GM12865 (cell line): ENCODE measurements around the gene DPAGT1.

Source experiments
- DNase-seq: peaks from one replicate; pipeline ENCODE4 v3.0.0; 2010; ENCODE audit warnings: low read depth
- H3K4me3 ChIP-seq: 2 replicates; pipeline ENCODE4 v1.5.1; 2011; ENCODE audit warnings: mild to moderate bottlenecking, low read depth, low read length, control low read depth
- TF ChIP-seq, protein P1 (sequence below): IDR thresholded peaks from 2 replicates; pipeline ENCODE4 v1.5.1; 2011; ENCODE audit warnings: low read length, control low read depth, low read depth, inconsistent platforms; ENCODE audit not compliant: insufficient read depth; ENCODE audit errors: missing control alignments

The DPAGT1 gene

DNA sequence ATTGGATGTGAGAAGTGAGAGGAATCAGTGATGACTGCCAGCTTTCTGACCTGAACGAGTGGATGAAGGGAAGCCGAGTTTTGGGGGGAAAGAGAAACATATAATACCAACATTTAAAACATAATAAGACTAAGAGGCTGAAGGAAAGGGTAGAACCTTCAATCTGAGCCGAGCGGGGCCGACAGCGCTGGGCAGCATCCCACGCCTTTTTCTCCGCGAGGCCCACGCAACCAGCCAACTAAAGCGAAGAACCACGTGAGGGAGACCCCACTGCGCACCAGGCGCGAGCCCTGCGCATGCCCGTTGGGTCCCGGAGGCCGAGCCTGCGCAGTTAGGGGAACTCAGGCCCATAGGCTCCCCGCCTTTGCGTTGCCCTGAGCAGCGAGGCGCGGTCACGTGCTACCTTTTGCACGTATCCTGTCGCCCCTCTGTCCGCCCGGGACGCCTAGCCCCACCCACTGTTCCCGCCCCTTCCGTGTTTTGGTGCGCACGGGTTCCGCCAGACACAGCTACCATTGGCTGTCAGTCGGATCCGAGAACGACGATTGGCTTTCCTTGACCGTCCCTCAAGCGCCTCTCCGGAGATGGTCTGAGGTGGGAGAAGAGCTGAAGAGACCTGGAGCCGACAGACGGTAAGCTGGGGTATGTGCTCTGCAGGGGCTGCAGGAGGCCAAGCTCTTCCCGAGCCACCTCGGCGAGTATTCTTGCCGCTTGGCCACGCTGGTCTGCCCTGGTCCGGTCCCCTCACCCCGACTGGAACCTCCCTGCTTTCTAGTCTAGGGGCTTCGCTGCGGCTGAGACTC, 19.6 kb upstream of the DPAGT1 start, which contains the start of gene HINFP:
Gene HINFP, plus strand, starts transcription at position 573 of the 803 bp plus-strand sequence. CDS start 5,365 bp downstream, outside the sequence.
- H3K4me3 ChIP-seq: peak within 1 kb of the TSS; percentile 96
- TF ChIP-seq, protein P1, sequence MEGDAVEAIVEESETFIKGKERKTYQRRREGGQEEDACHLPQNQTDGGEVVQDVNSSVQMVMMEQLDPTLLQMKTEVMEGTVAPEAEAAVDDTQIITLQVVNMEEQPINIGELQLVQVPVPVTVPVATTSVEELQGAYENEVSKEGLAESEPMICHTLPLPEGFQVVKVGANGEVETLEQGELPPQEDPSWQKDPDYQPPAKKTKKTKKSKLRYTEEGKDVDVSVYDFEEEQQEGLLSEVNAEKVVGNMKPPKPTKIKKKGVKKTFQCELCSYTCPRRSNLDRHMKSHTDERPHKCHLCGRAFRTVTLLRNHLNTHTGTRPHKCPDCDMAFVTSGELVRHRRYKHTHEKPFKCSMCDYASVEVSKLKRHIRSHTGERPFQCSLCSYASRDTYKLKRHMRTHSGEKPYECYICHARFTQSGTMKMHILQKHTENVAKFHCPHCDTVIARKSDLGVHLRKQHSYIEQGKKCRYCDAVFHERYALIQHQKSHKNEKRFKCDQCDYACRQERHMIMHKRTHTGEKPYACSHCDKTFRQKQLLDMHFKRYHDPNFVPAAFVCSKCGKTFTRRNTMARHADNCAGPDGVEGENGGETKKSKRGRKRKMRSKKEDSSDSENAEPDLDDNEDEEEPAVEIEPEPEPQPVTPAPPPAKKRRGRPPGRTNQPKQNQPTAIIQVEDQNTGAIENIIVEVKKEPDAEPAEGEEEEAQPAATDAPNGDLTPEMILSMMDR: no peak
- DNase-seq: peak; percentile 100

DNA sequence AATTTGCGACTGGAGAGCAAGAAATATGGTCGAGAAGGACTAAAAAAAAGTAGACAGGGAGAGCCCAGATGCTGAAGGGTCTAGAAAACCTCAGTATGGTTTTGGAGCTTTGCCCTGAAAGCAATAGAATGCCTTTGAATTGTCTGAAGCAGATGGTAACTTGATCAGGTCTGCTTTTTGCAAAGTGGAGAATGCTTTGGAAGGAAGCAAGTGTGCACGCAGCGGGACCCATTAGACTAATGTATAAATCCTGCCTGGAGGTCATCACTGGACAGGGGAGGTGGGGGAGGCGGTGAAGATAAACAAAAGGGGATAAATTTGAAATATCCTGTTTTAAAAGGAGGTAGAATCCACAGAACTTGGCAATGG, 19.0 kb upstream of the DPAGT1 start:
- DNase-seq: no peak
- TF ChIP-seq, protein P1: no peak
- peak overlapping the region; percentile 58 for H3K4me3 ChIP-seq

DNA sequence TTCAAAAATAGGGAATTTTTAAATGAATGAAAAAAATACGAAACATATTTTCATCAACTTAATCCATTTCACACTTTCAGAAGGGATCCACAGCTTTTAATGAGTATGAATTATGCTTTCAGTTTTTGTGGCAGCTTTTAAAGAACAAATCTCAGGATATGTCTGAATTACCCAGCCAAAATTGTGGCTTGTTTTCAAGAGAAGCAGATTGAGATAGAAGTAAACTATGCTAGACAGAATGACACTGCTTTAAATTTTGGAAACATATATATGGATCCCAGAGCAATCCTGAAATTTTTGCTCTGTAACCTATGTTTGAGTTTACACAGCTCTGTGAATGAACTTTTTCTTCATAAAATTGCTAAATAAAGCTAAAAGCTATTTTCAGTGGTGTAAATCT, 17.3 kb upstream of the DPAGT1 start:
- DNase-seq: no peak
- H3K4me3 ChIP-seq: no peak overlapping the region
- TF ChIP-seq, protein P1: no peak

DNA sequence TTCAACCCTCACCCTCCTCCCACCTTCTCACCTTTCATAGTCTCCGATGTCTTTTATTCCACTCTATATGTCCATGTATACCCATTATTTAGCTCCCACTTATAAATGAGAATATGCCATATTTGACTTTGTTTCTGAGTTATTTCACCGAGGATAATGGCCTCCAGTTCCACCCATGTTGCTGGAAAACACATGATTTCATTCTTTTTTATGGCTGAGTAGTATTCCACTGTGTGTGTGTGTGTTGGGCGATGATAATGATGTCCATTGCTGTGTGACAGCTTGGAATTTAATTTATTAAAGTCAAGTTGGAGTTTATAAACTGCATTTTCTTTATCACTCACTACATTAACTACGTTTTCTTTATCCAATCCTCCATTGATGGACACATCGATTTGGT, 16.6 kb upstream of the DPAGT1 start:
- no peak overlapping the region for H3K4me3 ChIP-seq
- TF ChIP-seq, protein P1: no peak
- no peak for DNase-seq

DNA sequence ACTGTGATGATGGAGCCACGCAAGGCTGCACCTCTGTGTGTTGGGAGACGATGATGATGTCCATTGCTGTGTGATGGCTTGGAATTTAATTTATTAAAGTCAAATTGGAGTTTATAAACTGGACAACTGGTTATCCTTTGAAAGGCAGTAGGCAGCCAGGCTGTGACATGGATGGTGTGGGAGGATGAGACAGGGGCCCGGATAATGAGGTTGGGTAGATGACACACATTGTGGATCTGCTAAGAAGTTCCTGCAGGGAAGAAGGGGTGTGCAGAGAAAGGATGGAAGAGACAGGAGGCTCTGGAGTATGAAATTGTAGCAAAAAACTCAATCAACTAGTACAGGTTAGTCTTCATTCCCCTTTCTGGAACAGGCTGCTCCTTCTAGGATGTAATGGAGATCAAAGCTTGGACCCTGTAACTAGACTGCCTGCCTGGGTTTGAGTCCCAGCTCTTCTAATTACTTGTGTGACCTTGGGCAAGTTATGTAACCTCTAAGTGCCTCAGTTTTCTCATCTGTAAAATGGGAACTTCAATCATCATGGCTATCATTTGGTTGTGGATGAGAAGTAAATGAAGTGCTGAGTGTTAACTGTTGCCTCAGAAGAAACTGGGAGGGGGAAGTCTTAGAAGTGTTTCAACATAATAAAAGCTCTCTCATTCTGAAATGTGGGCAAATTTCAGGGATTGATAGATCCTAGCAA, 15.5 kb upstream of the DPAGT1 start:
- no peak overlapping the region for H3K4me3 ChIP-seq
- DNase-seq: no peak
- TF ChIP-seq, protein P1: no peak

DNA sequence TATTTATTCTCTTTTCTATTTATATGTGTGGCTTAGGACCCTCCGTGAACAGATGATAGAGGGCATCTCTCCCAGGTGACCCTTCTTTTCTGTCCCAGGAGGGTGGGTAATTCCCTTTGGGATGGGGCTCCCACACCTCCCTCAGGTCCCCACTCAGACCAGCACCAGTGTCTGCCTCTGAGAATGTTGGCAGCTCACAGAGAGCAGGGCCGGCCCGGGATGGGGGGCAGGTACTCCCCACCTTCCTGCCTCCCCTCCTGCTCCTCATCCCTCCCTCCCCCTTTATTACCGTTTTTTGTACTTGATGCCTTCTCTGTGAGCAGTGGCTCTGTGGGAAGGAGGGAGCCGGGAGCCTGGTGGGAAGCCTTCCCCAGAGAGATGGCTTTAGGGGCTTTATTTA, 14.9 kb upstream of the DPAGT1 start:
- H3K4me3 ChIP-seq: no peak overlapping the region
- DNase-seq: no peak
- TF ChIP-seq, protein P1: no peak
